Inflammatory macrophage (primary cell): ENCODE results near the gene RPGRIP1L.

ENCODE experiments used
- DNase-seq, 2 donors: peaks; one replicate each; pipeline ENCODE4 v3.0.0-alpha.2; 2020 to 2022
- total RNA-seq, 18 experiments: gene quantifications; one replicate each; lab custom pipeline; 2026; ENCODE audit warnings: mixed read lengths in 6 of 18, inconsistent platforms in 2 of 18; lab: John Stamatoyannopoulos, UW

The RPGRIP1L gene
- total RNA-seq: 0.29 to 4.1 (median 3.1) reads per million in 18 experiments

- peak; percentile 99 for DNase-seq
These were observed at the start of gene RPGRIP1L, which contains the start of gene FTO for GRCh38 chr16:53703590-53704444. RPGRIP1L (minus strand) TSS chr16:53703859; CDS start chr16:53700723, 3,136 bp downstream. FTO (plus strand) TSS chr16:53704156.

- peak in 1 of 2 donors; percentile 4 for DNase-seq
These were observed 49.8 kb upstream of the RPGRIP1L start for GRCh38 chr16:53753431-53753830.

- no peak for DNase-seq
These were observed 48.9 kb upstream of the RPGRIP1L start for GRCh38 chr16:53752560-53752959.

GRCh38 chr16:53745753-53746266, 42.2 kb upstream of the RPGRIP1L start:
- DNase-seq: no peak

GRCh38 chr16:53745086-53745485, 41.4 kb upstream of the RPGRIP1L start:
- no peak for DNase-seq

- peak in 1 of 2 donors; percentile 11 for DNase-seq
These were observed 40.8 kb upstream of the RPGRIP1L start for GRCh38 chr16:53744449-53744848.

GRCh38 chr16:53743149-53743566, 39.5 kb upstream of the RPGRIP1L start:
- peak in 1 of 2 donors; percentile 41 for DNase-seq

GRCh38 chr16:53741546-53741945, 37.9 kb upstream of the RPGRIP1L start:
- no peak for DNase-seq

GRCh38 chr16:53740933-53741531, 37.4 kb upstream of the RPGRIP1L start:
- DNase-seq: no peak

GRCh38 chr16:53740476-53740875, 36.8 kb upstream of the RPGRIP1L start:
- no peak for DNase-seq

- DNase-seq: no peak
These were observed 33.9 kb upstream of the RPGRIP1L start for GRCh38 chr16:53737552-53737951.

- no peak for DNase-seq
These were observed 32.6 kb upstream of the RPGRIP1L start for GRCh38 chr16:53736297-53736696.

GRCh38 chr16:53734908-53735307, 31.2 kb upstream of the RPGRIP1L start:
- no peak for DNase-seq

GRCh38 chr16:53732296-53732929, 28.8 kb upstream of the RPGRIP1L start:
- no peak for DNase-seq

- no peak for DNase-seq
These were observed 27.0 kb upstream of the RPGRIP1L start for GRCh38 chr16:53730693-53731092.

GRCh38 chr16:53726625-53727024, 23.0 kb upstream of the RPGRIP1L start:
- DNase-seq: no peak

GRCh38 chr16:53721017-53721416, 17.4 kb upstream of the RPGRIP1L start:
- DNase-seq: no peak

- no peak for DNase-seq
These were observed 13.9 kb upstream of the RPGRIP1L start for GRCh38 chr16:53717577-53717976.

- DNase-seq: no peak
These were observed 11.3 kb upstream of the RPGRIP1L start for GRCh38 chr16:53715023-53715384.

- no peak for DNase-seq
These were observed 10.8 kb upstream of the RPGRIP1L start for GRCh38 chr16:53714205-53715022.

- no peak for DNase-seq
These were observed 9.9 kb upstream of the RPGRIP1L start for GRCh38 chr16:53713403-53714204.
